HCT116 (cell line): ENCODE results near the gene CRYGN. TPM values are rescaled to one million over a fixed set of nuclear protein-coding genes. Genes with fewer than 3 reads are reported as not detected.

Experiments
- ATAC-seq: fragments of 200-7000 bp; cut with Tn5 transposase; 2 replicates; pipeline ENCODE4 v1.9.1; 2020; ENCODE audit warnings: mild to moderate bottlenecking, moderate library complexity
- BruUV-seq: library from RNA; stranded (reverse); fragments of 400-500 nt; replicated peaks from 2 replicates; lab custom pipeline; 2021; lab: Mats Ljungman, UMichigan
- CTCF ChIA-PET: fragments of 300-600 bp; sonication (Branson Sonifier 250); formaldehyde crosslinking; loops from one replicate; lab custom pipeline; 2021; ENCODE audit warnings: antibody characterized with exemption; lab: Charles Lee
- POLR2A ChIA-PET: fragments of 300-600, 350-600 bp; sonication (Branson Sonifier 250); formaldehyde crosslinking; loops from one replicate; lab custom pipeline; 2021; ENCODE audit warnings: antibody characterized with exemption; lab: Charles Lee
- RAD21 ChIA-PET, 2 experiments: fragments of 300-600 bp; sonication (Branson Sonifier 250); formaldehyde crosslinking; loops; one replicate each; lab custom pipeline; 2023; ENCODE audit warnings: low total read pairs in 2 of 2; ENCODE audit not compliant: uncharacterized antibody in 2 of 2, unreplicated experiment in 2 of 2, low non-redundant PET in 1 of 2; lab: Charles Lee
- DNase-seq: peaks from one replicate; pipeline ENCODE4 v3.0.0-alpha.2; 2010; ENCODE audit warnings: low read depth, low spot score
- H2AFZ ChIP-seq: fragments of 200-600 bp; shearing (Covaris generic), sonication (generic); 2 replicates; pipeline ENCODE4 v1.6.1; 2017; ENCODE audit warnings: low read depth, mixed run types, mixed read lengths, antibody characterized with exemption, low read length; ENCODE audit not compliant: poor library complexity, severe bottlenecking
- H3K27ac ChIP-seq: 2 replicates; pipeline ENCODE4 v1.5.1; 2012; ENCODE audit warnings: low read depth, low read length
- H3K27me3 ChIP-seq: fragments of 200-600 bp; sonication (generic); 2 replicates; pipeline ENCODE4 v1.6.1; 2016; ENCODE audit warnings: mixed run types, low read length, mixed read lengths; ENCODE audit not compliant: insufficient read depth
- H3K36me3 ChIP-seq, 2 experiments: fragments of 200-500 bp in 1 of 2; fragments of 200-600 bp in 1 of 2; sonication (Bioruptor generic) in 1 of 2; sonication (generic) in 1 of 2; 2 replicates each; pipeline versions ENCODE4 v1.5.1 to v1.6.1; 2014 to 2016; ENCODE audit warnings: low read length in 2 of 2, inconsistent platforms in 1 of 2, mixed read lengths in 1 of 2, mixed run types in 1 of 2; ENCODE audit not compliant: insufficient read depth in 2 of 2, control insufficient read depth in 1 of 2
- H3K4me1 ChIP-seq, 2 experiments: fragments of 200-600 bp in 1 of 2; sonication (generic) in 1 of 2; 2 replicates each; pipeline versions ENCODE4 v1.5.1 to v1.6.1; 2012 to 2017; ENCODE audit warnings: low read length in 2 of 2, inconsistent platforms in 1 of 2, mild to moderate bottlenecking in 1 of 2, mixed read lengths in 1 of 2, mixed run types in 1 of 2, moderate library complexity in 1 of 2; ENCODE audit not compliant: insufficient read depth in 2 of 2, control insufficient read depth in 1 of 2
- H3K4me2 ChIP-seq: fragments of 200-600 bp; sonication (generic); 2 replicates; pipeline ENCODE4 v1.6.1; 2017; ENCODE audit warnings: mixed run types, low read length, mixed read lengths
- H3K4me3 ChIP-seq, 2 experiments: fragments of 200-600 bp in 1 of 2; sonication (generic) in 1 of 2; replicated peaks in 1 of 2; 2 replicates each; pipeline ENCODE4 v1.5.1; 2011 to 2016; ENCODE audit warnings: low read length in 2 of 2, control low read depth in 1 of 2, low read depth in 1 of 2, mild to moderate bottlenecking in 1 of 2, mixed read lengths in 1 of 2, mixed run types in 1 of 2
- H3K79me2 ChIP-seq: fragments of 200-600 bp; sonication (generic); 2 replicates; pipeline ENCODE4 v1.6.1; 2017; ENCODE audit warnings: mild to moderate bottlenecking, mixed run types, low read length, moderate library complexity, mixed read lengths; ENCODE audit not compliant: insufficient read depth
- H3K9ac ChIP-seq: fragments of 200-600 bp; sonication (generic); 2 replicates; pipeline ENCODE4 v1.6.1; 2016; ENCODE audit warnings: low read length, mixed read lengths
- H3K9me2 ChIP-seq: fragments of 200-600 bp; sonication (generic), shearing (Covaris generic); 2 replicates; pipeline ENCODE4 v1.6.1; 2017; ENCODE audit warnings: mixed run types, mild to moderate bottlenecking, moderate library complexity; ENCODE audit not compliant: insufficient read depth
- H3K9me3 ChIP-seq, 2 experiments: fragments of 200-500 bp in 1 of 2; fragments of 200-600 bp in 1 of 2; sonication (Bioruptor generic) in 1 of 2; sonication (generic) in 1 of 2; 2 replicates each; pipeline ENCODE4 v1.6.1; 2014 to 2017; ENCODE audit warnings: low read length in 2 of 2, mixed read lengths in 2 of 2, inconsistent platforms in 1 of 2, low read depth in 1 of 2, mild to moderate bottlenecking in 1 of 2, mixed run types in 1 of 2, moderate library complexity in 1 of 2; ENCODE audit not compliant: control insufficient read depth in 1 of 2, insufficient read depth in 1 of 2
- H4K20me1 ChIP-seq: fragments of 200-600 bp; sonication (generic), shearing (Covaris generic); 2 replicates; pipeline ENCODE4 v1.6.1; 2017; ENCODE audit warnings: mixed run types, mild to moderate bottlenecking, moderate library complexity; ENCODE audit not compliant: insufficient read depth
- ATF3 ChIP-seq: IDR thresholded peaks from 2 replicates; pipeline ENCODE4 v1.6.1; 2012
- CEBPB ChIP-seq: IDR thresholded peaks from 2 replicates; pipeline ENCODE4 v1.6.1; 2012; ENCODE audit warnings: low read depth
- ELF1 ChIP-seq: IDR thresholded peaks from 2 replicates; pipeline ENCODE4 v1.6.1; 2012; ENCODE audit warnings: low read depth, borderline replicate concordance
- POLR2A ChIP-seq: IDR thresholded peaks from 2 replicates; pipeline ENCODE4 v1.7.0; 2011; ENCODE audit warnings: borderline replicate concordance; ENCODE audit not compliant: insufficient read depth, insufficient read length; ENCODE audit errors: extremely low read depth
- RAD21 ChIP-seq: IDR thresholded peaks from 2 replicates; pipeline ENCODE4 v1.6.1; 2012; ENCODE audit warnings: low read depth, mild to moderate bottlenecking
- SIN3A ChIP-seq: IDR thresholded peaks from 2 replicates; pipeline ENCODE4 v1.6.1; 2012; ENCODE audit warnings: low read depth
- SRF ChIP-seq: IDR thresholded peaks from 2 replicates; pipeline ENCODE4 v1.6.1; 2012; ENCODE audit warnings: low read depth
- ZFX ChIP-seq: fragments of 450-650 bp; IDR thresholded peaks from 2 replicates; pipeline ENCODE4 v1.6.1; 2017
- ZNF274 ChIP-seq: fragments of 200-500 bp; sonication (Bioruptor generic); IDR thresholded peaks from 2 replicates; pipeline ENCODE4 v1.6.1; 2014; ENCODE audit warnings: mild to moderate bottlenecking, low read depth, low read length, inconsistent platforms
- intact Hi-C: fragments of 100-400 bp; cut with micrococcal nuclease; formaldehyde crosslinking; loops from 2 replicates; pipeline ENCODE4 v1.10.0; 2022
- total RNA-seq: library from RNA; stranded (reverse); gene quantifications from one replicate; pipeline ENCODE4 v1.2.1, GENCODE V29; 2021; ENCODE audit not compliant: unreplicated experiment

The CRYGN gene
- total RNA-seq, 1 experiment from 2014 or later, result not detected

GRCh38 chr7:151448261-151449252 lies 8.6 kb upstream of the CRYGN start (continued):
- TF ChIP-seq SRF (no peak), ZNF274 (no peak), SIN3A (no peak)

GRCh38 chr7:151447901-151448260 lies 7.9 kb upstream of the CRYGN start:
- Histone ChIP-seq H3K9ac (no peak overlapping the region), H3K4me2 (peak overlapping the region; percentile 77), H3K79me2 (no peaks in the 10 kb centered on the region), H2AFZ (no peak overlapping the region), H3K4me3 (no peak overlapping the region), H3K9me3 (no peaks in the 10 kb centered on the region), H3K27me3 (no peaks in the 10 kb centered on the region), H3K27ac (no peak overlapping the region; the same call in 1 of the 2 replicates), H3K4me1 (peaks cover 13 to 33% of the 10 kb centered on the region in 2 experiments; a peak in 3 of 4 replicates), H4K20me1 (no peaks in the 10 kb centered on the region), H3K36me3 (no peaks in the 10 kb centered on the region), H3K9me2 (no peaks in the 10 kb centered on the region)
- ChIA-PET RAD21 (interaction anchor here (1.1 to 2.3 kb wide), 5 partner anchors 12 to 133 kb away, joined by 3 to 12 read pairs (median 5); no protein-coding TSS in a partner anchor), CTCF (interaction anchor here (0.7 to 3.0 kb wide), 7 partner anchors 14 to 138 kb away, joined by 3 to 40 read pairs (median 5); no protein-coding TSS in a partner anchor), POLR2A (interaction anchor here (1.1 kb wide), 1 partner anchor 78 kb away, joined by 3 read pairs; no protein-coding TSS in a partner anchor)
- ATAC-seq, result no peak
- BruUV-seq, result no TSS peak
- no peak for TF ChIP-seq ATF3
- intact Hi-C loops, result loop anchor here (1.0 kb wide), 2 partner anchors 80 to 133 kb away; no protein-coding TSS in a partner anchor
- no peak for DNase-seq

GRCh38 chr7:151447312-151447711 lies 7.4 kb upstream of the CRYGN start:
- ChIA-PET CTCF (interaction anchor here (1.6 to 3.0 kb wide), 3 partner anchors 51 to 132 kb away, joined by 3 to 40 read pairs (median 14); no protein-coding TSS in a partner anchor), RAD21 (interaction anchor here (1.1 to 2.3 kb wide), 3 partner anchors 76 to 80 kb away, joined by 3 to 12 read pairs (median 6); no protein-coding TSS in a partner anchor), POLR2A (no interaction called here)
- Histone ChIP-seq H3K79me2 (no peaks in the 10 kb centered on the region), H2AFZ (no peak overlapping the region), H3K36me3 (no peaks in the 10 kb centered on the region), H3K9ac (no peak overlapping the region), H3K4me3 (no peak overlapping the region), H3K9me2 (no peaks in the 10 kb centered on the region), H3K4me1 (peaks cover 13 to 33% of the 10 kb centered on the region in 2 experiments; a peak in 3 of 4 replicates), H3K4me2 (no peak overlapping the region), H4K20me1 (no peaks in the 10 kb centered on the region), H3K9me3 (no peaks in the 10 kb centered on the region), H3K27ac (no peak overlapping the region), H3K27me3 (no peaks in the 10 kb centered on the region)
- TF ChIP-seq ELF1 (no peak), ATF3 (no peak), ZNF274 (no peak), RAD21 (no peak), ZFX (no peak), POLR2A (no peak), CEBPB (no peak)
- DNase-seq (no peak), ATAC-seq (no peak)
- no TSS peak for BruUV-seq
- intact Hi-C loops, result no loop called here
